SK-N-SH treated with all-trans-retinoic acid at 6 μM for 48 hours (cell line): ENCODE measurements around the gene MMGT1.
A peak's percentile ranks its signal among the peaks of the same experiment; 100 is the strongest.

ENCODE experiments used
- CSDC2 ChIP-seq: fragments of 250-450 bp; sonication (Bioruptor Pico); IDR thresholded peaks from 2 replicates; pipeline ENCODE4 v1.5.0; 2020; ENCODE audit warnings: mild to moderate bottlenecking, moderate library complexity
- ZFP30 ChIP-seq: fragments of 450-650 bp; formaldehyde crosslinking; IDR thresholded peaks from 2 replicates; pipeline ENCODE4 v1.5.0; 2022; ENCODE audit warnings: mild to moderate bottlenecking, moderate library complexity
- TF ChIP-seq, protein P1 (sequence below): fragments of 250-450 bp; sonication (Bioruptor Pico); IDR thresholded peaks from 2 replicates; pipeline ENCODE4 v1.8.0; 2020; ENCODE audit warnings: mild to moderate bottlenecking, moderate library complexity, borderline replicate concordance

DNA sequence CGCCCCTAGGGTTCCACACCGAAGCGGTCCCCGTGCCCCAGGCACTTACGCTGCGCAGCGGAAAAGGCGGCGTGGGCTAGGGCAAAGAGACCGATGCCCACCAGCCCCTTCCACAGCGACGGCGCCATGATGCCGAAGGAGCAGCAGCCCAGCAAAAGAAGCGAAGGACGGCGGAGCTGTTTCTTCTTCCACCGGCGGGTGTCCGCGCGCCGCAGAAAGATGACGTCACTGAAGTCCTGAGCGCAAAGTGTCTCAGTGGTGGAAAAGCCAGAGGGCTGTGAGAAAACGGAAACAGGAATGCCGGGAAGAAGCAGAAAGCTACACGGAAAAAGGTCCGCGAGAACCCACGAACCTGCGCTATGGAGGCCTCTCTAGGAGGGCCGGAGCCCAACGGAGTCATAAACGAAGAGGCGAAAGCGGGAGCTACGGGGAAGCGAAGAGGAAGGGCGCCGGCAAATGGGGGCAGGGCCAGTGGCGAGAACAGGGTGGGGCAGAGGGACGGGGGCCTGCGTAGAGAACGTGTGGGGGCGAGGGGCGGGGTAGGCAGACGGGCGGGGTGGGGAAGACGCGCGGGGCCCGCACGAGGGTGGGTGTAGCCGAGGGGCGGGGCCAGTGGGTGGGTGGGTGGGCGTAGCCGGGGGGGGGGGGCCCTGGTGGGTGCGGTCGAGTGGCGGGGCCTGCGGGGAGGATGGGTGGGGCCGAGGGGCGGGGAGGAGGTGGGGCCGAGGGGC, at the start of gene MMGT1:
- TF ChIP-seq, protein P1, sequence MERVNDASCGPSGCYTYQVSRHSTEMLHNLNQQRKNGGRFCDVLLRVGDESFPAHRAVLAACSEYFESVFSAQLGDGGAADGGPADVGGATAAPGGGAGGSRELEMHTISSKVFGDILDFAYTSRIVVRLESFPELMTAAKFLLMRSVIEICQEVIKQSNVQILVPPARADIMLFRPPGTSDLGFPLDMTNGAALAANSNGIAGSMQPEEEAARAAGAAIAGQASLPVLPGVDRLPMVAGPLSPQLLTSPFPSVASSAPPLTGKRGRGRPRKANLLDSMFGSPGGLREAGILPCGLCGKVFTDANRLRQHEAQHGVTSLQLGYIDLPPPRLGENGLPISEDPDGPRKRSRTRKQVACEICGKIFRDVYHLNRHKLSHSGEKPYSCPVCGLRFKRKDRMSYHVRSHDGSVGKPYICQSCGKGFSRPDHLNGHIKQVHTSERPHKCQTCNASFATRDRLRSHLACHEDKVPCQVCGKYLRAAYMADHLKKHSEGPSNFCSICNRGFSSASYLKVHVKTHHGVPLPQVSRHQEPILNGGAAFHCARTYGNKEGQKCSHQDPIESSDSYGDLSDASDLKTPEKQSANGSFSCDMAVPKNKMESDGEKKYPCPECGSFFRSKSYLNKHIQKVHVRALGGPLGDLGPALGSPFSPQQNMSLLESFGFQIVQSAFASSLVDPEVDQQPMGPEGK (CRISPR knock-in tag) = no peak
- TF ChIP-seq ZFP30 (CRISPR knock-in tag) = no peak
- TF ChIP-seq CSDC2 (CRISPR knock-in tag) = peak; percentile 70; the same call in 1 of the 2 replicates
